ENCODE results near the gene ADORA2B. TPM values are rescaled to one million over a fixed set of nuclear protein-coding genes. Genes with fewer than 3 reads are reported as not detected.
"Not testable (repeated sequence)": the region's sequence is repeated elsewhere in the genome, so short reads cannot be mapped to it uniquely, and the experiment has no call there.

Gene ADORA2B
- total and polyA plus RNA-seq, 9 donors, result 0.06 to 1.0 (median 0.28) TPM; not detected in 3

- H3K4me1 ChIP-seq (ENCODE audit: insufficient read depth), result no peaks in the 10 kb centered on the region
- H3K9me3 ChIP-seq, result no peaks in the 10 kb centered on the region
- DNase-seq, result no peak
- no peak overlapping the region for H3K27ac ChIP-seq
- intact Hi-C loops (cut with DNase I), result no loop called here
- no peak overlapping the region for H3K4me3 ChIP-seq
- no peaks in the 10 kb centered on the region for H3K27me3 ChIP-seq
- WGBS, 3 donors, result 67 to 70% (median 69%) methylated on average over 4 of the region's 4 CpGs
- no peak for TF ChIP-seq POLR2A (IDR thresholded peaks at IDR 0.05)
- TF ChIP-seq CTCF (IDR thresholded peaks at IDR 0.05), result no peak
- TF ChIP-seq EP300 (IDR thresholded peaks at IDR 0.05), result no peak
- H3K36me3 ChIP-seq, result no peaks in the 10 kb centered on the region
Observed at GRCh38 chr17:15929941-15930340, 15.0 kb upstream of the ADORA2B start.

- no peaks in the 10 kb centered on the region for H3K4me1 ChIP-seq (ENCODE audit: insufficient read depth)
- intact Hi-C loops (cut with DNase I), result no loop called here
- no peaks in the 10 kb centered on the region for H3K36me3 ChIP-seq
- WGBS, 3 donors, result 78 to 83% (median 80%) methylated on average over 6 of the region's 6 CpGs
- H3K27ac ChIP-seq, result no peak overlapping the region
- no peak overlapping the region for H3K4me3 ChIP-seq
- DNase-seq, result no peak
- H3K9me3 ChIP-seq, result no peaks in the 10 kb centered on the region
- H3K27me3 ChIP-seq, result no peaks in the 10 kb centered on the region
- TF ChIP-seq EP300 (IDR thresholded peaks at IDR 0.05), result no peak
- no peak for TF ChIP-seq POLR2A (IDR thresholded peaks at IDR 0.05)
- TF ChIP-seq CTCF (IDR thresholded peaks at IDR 0.05), result no peak
Observed at GRCh38 chr17:15930426-15930825, 14.5 kb upstream of the ADORA2B start.

DNA sequence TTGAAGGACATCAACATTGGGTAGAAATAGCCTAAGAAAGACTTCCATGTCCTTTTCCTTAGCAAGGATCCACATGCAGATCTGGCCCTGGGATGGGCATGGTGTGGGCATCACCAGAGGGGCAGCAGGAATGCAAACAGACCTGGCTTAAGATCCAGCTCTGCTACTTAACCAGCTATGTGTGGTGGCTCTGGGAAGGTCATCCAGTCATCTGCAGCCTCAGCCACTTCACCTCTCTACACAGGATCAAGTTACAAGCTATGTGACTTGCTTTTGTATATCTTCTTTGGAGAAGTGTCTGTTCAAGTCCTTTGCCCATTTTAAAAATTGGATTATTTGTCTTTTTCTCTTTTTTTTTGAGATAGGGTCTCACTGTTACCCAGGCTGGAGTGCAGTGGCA, 13.5 kb upstream of the ADORA2B start:
- no peaks in the 10 kb centered on the region for H3K27me3 ChIP-seq
- H3K27ac ChIP-seq, result no peak overlapping the region
- no peak for DNase-seq
- TF ChIP-seq CTCF (IDR thresholded peaks at IDR 0.05), result no peak
- no peak for TF ChIP-seq EP300 (IDR thresholded peaks at IDR 0.05)
- no peak for TF ChIP-seq POLR2A (IDR thresholded peaks at IDR 0.05)
- no peaks in the 10 kb centered on the region for H3K9me3 ChIP-seq
- H3K4me1 ChIP-seq (ENCODE audit: insufficient read depth), result no peaks in the 10 kb centered on the region
- no peak overlapping the region for H3K4me3 ChIP-seq
- intact Hi-C loops (cut with DNase I), result no loop called here
- H3K36me3 ChIP-seq, result no peaks in the 10 kb centered on the region

DNA sequence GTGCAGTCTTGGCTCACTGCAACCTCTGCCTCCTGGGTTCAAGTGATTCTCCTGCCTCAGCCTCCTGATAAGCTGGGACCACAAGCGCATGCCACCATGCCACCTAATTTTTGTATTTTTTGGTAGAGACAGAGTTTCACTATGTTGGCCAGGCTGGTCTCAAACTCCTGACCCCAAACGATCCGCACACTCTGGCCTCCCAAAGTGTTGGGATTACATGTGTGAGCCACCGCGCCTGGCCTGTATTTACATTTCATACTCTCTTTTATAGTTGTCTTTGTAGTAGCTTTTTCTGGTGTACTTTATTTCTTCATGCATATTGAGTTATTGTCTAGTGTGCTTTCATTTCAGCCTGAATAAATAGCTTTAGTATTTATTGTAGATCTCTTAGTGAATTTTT, 10.1 kb upstream of the ADORA2B start:
- H3K9me3 ChIP-seq, result no peaks in the 10 kb centered on the region
- TF ChIP-seq POLR2A (IDR thresholded peaks at IDR 0.05), result no peak
- no peak for TF ChIP-seq CTCF (IDR thresholded peaks at IDR 0.05)
- TF ChIP-seq EP300 (IDR thresholded peaks at IDR 0.05), result no peak
- 94 to 97% (median 95%) methylated on average over 5 of the region's 5 CpGs for WGBS, 3 donors
- H3K4me1 ChIP-seq (ENCODE audit: insufficient read depth), result no peaks in the 10 kb centered on the region
- intact Hi-C loops (cut with DNase I), result no loop called here
- no peaks in the 10 kb centered on the region for H3K27me3 ChIP-seq
- no peak overlapping the region for H3K27ac ChIP-seq
- H3K36me3 ChIP-seq, result no peaks in the 10 kb centered on the region
- DNase-seq, result no peak
- H3K4me3 ChIP-seq, result no peak overlapping the region

GRCh38 chr17:15935891-15936290, 9.0 kb upstream of the ADORA2B start:
- WGBS, 3 donors, result 90 to 95% (median 92%) methylated on average over 7 of the region's 7 CpGs
- Histone ChIP-seq H3K36me3 (no peaks in the 10 kb centered on the region), H3K9me3 (no peaks in the 10 kb centered on the region), H3K4me3 (no peak overlapping the region), H3K27ac (no peak overlapping the region), H3K27me3 (no peaks in the 10 kb centered on the region), H3K4me1 (ENCODE audit: insufficient read depth) (no peaks in the 10 kb centered on the region)
- no peak for DNase-seq
- TF ChIP-seq CTCF (IDR thresholded peaks at IDR 0.05) (no peak), POLR2A (IDR thresholded peaks at IDR 0.05) (no peak), EP300 (IDR thresholded peaks at IDR 0.05) (no peak)
- intact Hi-C loops (cut with DNase I), result no loop called here

- H3K27me3 ChIP-seq; H3K27ac ChIP-seq; H3K4me3 ChIP-seq; H3K9me3 ChIP-seq; intact Hi-C loops (cut with DNase I); DNase-seq; H3K36me3 ChIP-seq; H3K4me1 ChIP-seq (ENCODE audit: insufficient read depth): not testable (repeated sequence)
- WGBS, 3 donors, result 96 to 99% (median 98%) methylated on average over 4 of the region's 4 CpGs
Observed at GRCh38 chr17:15936481-15936880, 8.4 kb upstream of the ADORA2B start.
